Measurements from ENCODE around the gene PDZK1.
"Not testable (repeated sequence)": the region's sequence is repeated elsewhere in the genome, so short reads cannot be mapped to it uniquely, and the experiment has no call there.

PDZK1 gene

DNA sequence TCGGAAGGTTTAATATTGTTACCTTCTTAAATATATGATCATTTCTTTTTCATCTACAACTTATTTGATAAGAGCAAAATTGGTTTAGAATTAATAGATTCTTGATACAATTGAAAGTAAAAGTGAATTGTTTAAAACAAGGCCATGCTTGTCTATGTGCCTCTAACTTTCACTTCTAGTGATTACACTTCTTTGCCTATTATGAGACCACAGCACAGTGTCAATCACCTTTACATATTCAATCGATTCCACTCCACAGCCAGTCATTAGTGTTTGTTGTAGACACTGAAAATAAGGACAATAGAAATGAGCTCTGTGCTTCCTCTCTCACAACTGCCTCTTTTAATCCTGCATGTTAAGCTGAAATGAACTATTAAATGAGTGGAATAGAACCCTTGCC, 65.3 kb downstream of the PDZK1 start:
- DNase-seq, result not testable (repeated sequence)

DNA sequence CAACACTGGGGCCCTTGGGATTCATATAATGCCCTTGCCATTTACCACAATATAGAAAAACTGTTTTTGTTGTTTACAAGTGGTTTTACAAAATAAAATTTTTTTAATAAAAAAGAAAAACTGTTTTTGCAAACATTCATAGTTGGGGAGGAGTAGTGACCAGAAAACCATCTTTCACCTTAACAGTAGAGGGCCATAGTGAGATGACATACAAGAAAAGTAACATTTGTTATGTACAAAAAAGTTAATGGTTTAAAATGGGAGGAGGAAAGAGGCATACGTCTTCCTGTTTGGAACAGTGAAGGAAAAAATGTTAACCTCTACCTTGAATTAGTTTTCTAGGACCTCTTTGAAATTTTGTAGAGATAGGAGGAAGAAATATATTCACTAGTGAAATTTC, 70.9 kb downstream of the PDZK1 start:
- not testable (repeated sequence) for DNase-seq

DNA sequence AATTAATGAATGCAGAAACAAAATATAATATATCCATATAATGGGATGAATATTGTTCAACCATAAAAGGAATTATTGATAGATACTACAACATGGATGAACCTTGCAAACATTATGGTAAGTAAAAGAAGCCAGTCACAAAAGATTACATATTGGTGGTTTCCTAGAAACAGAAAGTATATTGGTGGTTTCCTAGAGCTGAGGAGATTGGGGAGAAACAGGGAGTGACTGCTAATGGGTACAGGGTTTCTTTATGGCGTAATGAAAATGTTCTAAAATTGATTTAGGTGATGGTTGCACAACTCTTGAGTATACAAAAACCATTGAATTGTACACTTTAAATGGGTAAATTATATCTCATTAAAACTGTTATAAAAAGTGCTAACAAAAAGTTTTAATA, 85.0 kb downstream of the PDZK1 start:
- DNase-seq, result not testable (repeated sequence)
